GM12875 (cell line): Measurements from ENCODE around the gene RAB18.
"Not testable (repeated sequence)": the region's sequence is repeated elsewhere in the genome, so short reads cannot be mapped to it uniquely, and the experiment has no call there.

Experiments
- H3K4me3 ChIP-seq: one replicate; pipeline ENCODE4 v1.5.1; 2011; ENCODE audit warnings: low read depth, low read length, control low read depth
- TF ChIP-seq, protein P1 (sequence below): IDR thresholded peaks from 2 replicates; pipeline ENCODE4 v1.5.1; 2011; ENCODE audit warnings: low read depth, mild to moderate bottlenecking, control low read depth, inconsistent platforms, low read length, moderate library complexity, borderline replicate concordance; ENCODE audit not compliant: insufficient read depth

RAB18 gene

DNA sequence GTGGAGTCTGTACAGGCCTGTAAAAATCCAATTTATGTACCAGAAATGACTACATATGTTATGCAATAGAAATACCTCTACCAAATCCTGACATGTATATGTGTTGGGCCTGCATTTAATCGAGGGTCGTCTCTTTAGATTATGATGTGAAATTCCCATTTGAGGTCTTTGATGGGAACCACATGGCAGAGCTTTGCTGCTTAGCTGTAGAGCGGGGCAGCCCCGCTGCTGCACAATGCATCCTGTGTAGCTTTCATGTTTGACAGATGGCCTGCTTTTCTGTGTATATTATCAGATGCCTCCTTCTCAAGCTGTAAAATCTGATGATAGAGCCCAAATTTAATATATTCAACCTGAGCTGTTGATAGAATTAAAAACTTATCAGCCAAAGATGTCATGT lies 65.8 kb downstream of the RAB18 start:
- H3K4me3 ChIP-seq = no peak overlapping the region
- TF ChIP-seq, protein P1, sequence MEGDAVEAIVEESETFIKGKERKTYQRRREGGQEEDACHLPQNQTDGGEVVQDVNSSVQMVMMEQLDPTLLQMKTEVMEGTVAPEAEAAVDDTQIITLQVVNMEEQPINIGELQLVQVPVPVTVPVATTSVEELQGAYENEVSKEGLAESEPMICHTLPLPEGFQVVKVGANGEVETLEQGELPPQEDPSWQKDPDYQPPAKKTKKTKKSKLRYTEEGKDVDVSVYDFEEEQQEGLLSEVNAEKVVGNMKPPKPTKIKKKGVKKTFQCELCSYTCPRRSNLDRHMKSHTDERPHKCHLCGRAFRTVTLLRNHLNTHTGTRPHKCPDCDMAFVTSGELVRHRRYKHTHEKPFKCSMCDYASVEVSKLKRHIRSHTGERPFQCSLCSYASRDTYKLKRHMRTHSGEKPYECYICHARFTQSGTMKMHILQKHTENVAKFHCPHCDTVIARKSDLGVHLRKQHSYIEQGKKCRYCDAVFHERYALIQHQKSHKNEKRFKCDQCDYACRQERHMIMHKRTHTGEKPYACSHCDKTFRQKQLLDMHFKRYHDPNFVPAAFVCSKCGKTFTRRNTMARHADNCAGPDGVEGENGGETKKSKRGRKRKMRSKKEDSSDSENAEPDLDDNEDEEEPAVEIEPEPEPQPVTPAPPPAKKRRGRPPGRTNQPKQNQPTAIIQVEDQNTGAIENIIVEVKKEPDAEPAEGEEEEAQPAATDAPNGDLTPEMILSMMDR = no peak

- H3K4me3 ChIP-seq = not testable (repeated sequence)
These were observed 72.9 kb downstream of the RAB18 start for GRCh38 chr10:27577038-27577437.

- no peak overlapping the region for H3K4me3 ChIP-seq
These were observed 74.2 kb downstream of the RAB18 start for GRCh38 chr10:27578316-27578715.

DNA sequence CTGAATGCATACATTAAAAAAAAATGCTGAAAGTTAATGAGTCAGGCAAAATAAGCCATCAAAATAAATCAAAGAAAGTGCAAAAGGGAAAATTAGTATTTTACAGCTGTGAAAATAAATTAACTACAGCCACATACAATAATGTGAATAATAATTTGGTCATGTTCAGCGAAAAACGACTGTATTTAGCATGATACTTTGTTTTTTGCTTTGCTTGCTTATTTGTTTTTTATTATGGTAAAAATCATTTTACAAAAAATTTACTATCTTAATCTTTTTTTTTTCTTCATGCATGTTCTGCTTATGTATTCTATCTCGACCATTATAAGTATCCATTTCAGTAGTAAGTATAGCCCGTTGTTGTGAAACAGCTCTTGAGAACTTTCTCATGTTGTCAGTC lies 77.1 kb downstream of the RAB18 start:
- TF ChIP-seq, protein P1 = no peak
- no peak overlapping the region for H3K4me3 ChIP-seq

More at GRCh38 chr10:27578316-27578715, 74.2 kb downstream of the RAB18 start:
- TF ChIP-seq, protein P1 = no peak

GRCh38 chr10:27584302-27584701 lies 80.2 kb downstream of the RAB18 start:
- TF ChIP-seq, protein P1 = no peak
- H3K4me3 ChIP-seq = no peak overlapping the region
